Activated CD8-positive, alpha-beta memory T cell treated with anti-CD3 and anti-CD28 coated beads for 48 hours (primary cell): ENCODE results near the gene ADGRG6.

Experiments
- DNase-seq, 3 experiments: peaks; one replicate each; pipeline ENCODE4 v3.0.0-alpha.2; 2020; ENCODE audit warnings: low read depth in 2 of 3, low spot score in 2 of 3

Gene ADGRG6

GRCh38 chr6:142320366-142320765 lies 18.6 kb downstream of the ADGRG6 start:
- DNase-seq = no peak

DNA sequence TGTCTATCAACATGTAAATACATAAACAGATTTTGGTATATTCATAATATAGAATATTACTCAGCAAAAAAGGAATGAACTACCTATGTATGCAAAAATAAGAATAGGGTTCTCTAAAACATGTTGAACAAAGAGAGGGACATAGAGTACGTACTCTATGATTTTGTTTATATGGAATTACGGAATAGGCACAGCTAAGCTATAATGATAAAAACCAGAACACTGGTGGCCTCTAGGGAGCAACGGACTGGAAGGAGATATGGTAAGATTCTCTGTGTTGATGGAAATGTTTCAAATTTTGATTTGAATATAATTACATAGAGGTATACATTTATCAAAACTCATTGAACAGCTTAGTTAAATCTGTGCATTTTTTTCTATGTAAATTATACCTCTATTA lies 19.6 kb downstream of the ADGRG6 start:
- DNase-seq = no peak

DNA sequence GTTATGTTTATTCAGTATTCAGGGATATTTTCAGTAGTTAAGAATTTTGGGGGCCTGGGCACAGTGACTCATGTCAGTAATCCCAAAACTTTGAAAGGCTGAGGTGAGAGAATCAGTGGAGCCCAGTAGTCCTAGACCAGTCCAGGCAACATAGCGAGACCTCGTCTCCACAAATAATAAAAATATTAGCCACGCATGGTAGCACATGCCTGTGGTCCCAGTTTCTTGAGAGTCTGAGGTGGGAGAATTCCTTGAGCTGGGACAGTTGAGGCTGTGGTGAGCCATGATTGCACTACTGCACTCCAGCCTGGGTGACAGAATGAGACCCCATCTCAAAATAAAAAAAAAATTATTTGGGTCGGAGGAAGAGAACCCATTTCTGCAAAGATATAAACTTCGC lies 20.3 kb downstream of the ADGRG6 start:
- no peak for DNase-seq

GRCh38 chr6:142322504-142323198 lies 20.8 kb downstream of the ADGRG6 start:
- no peak for DNase-seq

DNA sequence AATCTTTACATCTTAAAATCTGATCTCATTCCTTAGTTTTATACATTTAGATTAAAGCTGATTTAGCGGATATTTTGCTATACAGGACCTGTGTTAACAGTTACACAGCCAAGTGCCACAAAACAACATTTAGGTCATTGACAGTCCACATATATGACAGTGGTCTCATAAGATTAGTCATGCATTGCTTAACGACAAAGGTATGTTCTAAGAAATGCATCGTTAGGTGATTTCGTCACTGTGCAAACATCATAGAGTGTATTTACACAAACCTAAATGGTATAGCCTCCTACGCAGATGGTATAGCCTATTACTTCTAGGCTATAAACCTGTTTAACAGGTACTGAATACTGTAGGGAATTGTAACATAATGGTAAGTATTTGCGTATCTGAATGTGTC lies 21.6 kb downstream of the ADGRG6 start:
- DNase-seq = no peak

DNA sequence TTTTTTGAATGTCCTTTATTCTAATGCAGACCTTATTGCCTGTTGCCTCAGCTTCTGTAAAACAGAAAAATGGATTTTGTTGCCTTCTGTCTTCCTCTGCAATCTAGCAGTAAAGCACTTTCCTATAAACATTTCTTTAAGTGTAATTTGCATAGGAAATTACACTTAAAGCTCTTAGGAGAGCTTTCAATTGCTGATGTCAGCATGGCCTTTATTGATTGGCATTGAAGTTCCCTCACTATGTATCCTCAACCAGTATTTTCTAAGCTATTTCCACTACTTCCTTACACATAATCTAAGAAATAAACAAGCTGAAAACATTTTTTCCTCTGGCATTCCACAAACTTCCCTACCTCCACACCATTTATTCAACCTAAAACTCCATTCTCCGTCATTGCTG lies 22.3 kb downstream of the ADGRG6 start:
- DNase-seq = no peak

DNA sequence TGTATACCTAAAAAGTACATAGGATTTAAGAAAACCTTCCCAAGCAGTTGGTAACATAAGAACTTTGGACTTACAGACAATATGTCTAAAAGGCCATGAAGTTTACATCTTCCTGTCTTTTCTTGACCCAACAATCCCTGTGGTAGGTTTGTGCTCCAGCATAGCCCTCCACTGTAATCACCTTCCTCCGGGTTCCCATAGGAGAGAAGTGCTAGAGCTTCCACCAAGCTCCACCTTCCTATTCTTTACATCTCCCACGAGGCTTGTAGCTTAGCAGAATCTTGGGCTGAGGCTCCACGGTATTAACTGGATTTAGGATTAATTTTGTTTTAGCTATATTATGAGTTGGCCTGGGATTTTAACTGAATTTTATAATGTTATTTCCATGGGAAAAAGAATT lies 23.3 kb downstream of the ADGRG6 start:
- no peak for DNase-seq

DNA sequence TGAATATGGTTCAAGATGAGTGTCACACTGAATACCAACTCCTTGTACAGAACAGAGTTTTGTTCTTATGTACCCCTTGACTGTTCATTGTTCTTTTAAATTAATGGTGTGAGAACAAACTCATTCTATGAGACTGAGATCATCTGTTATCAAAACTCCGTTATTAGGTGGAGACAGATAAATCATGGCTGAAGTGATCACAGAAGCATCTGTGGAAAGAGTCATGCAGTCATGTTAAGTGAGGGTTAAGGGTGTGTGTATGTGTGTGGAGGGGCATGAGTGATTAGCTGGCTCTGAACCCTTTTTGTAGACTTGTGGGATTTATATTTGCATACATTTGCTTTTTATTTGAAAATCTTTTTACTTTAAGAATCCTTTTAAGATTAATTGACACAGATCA lies 24.7 kb downstream of the ADGRG6 start:
- DNase-seq = no peak

DNA sequence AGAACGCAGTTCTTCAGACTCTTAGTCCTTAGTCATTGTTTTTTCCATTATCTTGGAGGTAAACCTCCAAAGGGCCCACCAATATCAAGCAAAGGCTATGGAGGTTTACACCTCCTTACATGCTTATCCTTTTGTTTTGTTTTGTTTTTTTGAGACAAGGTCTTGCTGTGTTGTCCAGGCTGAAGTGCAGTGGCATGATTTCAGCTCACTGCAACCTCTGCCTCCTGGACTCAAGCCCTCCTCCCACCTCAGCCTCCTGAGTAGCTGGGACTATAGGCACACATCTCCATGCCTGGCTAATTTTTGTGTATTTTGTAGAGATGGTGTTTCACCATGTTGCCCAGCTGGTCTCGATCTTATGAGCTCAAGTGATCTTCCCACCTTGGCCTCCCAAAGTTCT lies 26.3 kb downstream of the ADGRG6 start:
- DNase-seq = no peak

GRCh38 chr6:142329486-142330113 lies 27.8 kb downstream of the ADGRG6 start:
- DNase-seq = no peak

DNA sequence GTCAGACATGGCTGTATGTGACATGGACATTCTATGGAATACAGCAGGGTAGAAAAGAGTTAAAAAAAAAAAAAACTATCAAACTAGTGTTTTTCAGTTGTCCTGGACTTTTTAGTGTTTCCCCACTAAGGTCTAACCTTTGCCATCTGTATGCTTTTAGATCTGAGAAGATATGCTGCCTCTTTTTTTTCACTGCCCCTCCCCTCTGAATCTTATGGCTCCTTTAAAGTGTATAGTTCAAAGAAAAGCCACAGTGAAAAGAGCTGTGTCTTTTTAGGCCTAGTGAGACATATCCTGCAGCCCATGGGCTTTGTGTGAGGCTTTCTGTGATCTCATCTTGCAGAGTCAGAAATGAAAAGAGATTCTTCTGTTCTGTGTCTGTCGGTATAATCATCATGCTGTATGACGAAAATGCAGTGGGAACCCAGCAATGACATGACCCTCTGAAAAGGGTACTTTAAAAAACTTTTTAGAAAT lies 29.3 kb downstream of the ADGRG6 start:
- DNase-seq = no peak

GRCh38 chr6:142331601-142332000 lies 29.8 kb downstream of the ADGRG6 start:
- DNase-seq = no peak

DNA sequence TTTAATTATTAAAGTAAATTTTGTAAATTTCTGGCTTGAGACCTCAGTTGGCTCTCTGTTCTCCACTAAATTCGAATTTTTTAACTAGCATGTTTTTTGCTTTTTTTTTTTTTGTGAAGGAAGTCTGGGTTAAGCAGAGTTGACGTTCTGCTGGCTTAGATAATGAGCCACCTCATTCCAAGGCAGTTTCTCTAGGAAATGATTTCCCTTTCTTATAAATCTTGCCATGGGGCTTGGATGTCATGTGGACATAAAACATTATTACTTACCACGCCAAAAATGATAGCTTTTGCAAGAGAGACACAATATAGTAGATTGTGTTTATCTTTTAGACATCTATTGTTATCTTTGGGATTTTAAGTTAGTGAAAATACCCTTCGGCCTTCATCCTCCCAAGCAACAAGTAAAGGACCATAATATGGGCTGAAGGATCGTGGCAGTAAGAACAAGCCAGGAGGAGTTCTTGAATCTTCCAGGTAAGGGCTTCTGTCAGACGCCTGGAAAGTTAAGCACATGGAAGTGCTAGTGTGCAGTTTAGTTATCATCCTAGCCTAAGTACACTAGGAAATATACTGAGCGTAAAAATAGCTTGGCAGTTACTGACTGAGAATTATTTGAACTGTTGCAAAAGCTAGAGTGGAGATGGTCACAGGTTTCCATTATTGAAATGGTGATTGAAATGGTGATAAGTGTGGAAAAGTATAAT lies 30.7 kb downstream of the ADGRG6 start:
- DNase-seq = no peak

- DNase-seq = no peak
Measured at GRCh38 chr6:142333431-142333830, 31.6 kb downstream of the ADGRG6 start.

DNA sequence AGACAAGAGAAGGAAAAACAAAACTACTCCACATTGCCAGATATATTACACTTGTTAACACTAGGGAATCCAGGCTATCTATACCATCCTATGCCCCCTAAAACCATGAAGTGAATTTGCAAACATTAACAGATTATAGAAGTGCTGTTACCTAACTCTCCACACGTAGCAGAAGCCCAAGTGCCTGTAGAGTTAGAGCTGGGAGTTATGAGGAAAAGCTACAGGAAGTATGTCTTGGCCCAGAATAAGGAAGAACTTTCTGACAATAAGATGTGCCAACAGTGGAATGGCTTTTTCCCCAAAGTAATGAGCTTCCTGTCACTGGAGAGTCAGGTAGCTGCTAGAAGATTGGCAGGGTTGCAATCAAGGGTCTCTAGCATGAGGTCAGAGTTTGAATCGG lies 32.5 kb downstream of the ADGRG6 start:
- DNase-seq = no peak

DNA sequence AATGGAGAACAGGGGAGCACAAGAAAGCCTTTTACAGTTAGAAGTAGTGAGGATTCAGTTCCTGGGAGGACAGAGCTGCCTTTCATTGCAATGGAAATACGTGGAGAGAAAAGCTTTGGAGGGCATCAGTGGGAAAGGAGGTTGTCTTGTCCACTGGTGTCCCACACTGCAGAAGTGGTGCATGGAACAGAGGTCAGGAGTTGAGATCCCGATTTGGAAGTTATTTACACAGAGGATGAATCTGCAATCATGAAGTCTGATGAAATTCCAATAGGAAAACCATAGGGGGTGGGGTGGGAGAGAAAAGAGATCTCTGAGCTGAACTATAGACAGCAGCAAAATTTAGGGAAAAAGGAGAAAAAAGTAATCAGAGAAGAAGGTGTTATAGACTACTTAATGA lies 33.6 kb downstream of the ADGRG6 start:
- DNase-seq = no peak

GRCh38 chr6:142336183-142336582 lies 34.4 kb downstream of the ADGRG6 start:
- DNase-seq = no peak

DNA sequence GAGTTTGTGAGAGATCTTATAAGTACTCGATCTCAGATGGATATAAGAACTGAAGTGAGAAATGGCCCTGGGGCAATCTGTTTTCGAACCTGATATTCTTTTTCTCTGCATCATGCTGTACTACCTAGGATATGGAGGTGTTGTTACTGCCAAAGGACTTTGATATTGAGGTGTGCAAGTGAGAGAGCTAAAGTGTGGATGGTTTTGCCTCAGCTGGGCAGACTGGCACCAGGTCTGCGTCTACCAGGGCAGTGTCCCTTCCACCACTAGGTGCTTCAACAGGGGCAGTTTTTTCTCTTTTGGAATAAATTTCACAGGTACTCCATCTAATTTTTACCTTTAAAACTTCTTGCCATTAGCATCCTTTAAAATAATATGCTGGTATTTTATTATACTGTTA lies 35.0 kb downstream of the ADGRG6 start:
- DNase-seq = no peak

DNA sequence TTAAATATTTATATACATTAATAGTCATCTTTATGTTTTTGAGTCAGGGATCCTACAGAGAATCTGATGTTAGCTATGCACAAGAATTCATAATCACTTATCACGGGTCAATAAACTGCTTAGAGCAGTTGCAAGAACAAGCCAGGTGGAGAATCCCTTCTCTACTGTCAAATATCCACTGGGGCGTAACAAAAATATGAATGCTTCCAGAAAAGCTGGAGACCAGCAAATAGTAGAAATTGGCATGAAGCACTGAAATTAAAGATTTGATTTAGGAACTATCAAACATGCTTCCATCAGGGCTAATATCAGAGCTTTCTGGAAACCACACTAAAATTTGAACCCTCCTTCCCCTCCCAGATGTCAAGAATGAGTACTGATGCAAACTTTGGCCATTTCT lies 37.3 kb downstream of the ADGRG6 start:
- no peak for DNase-seq

GRCh38 chr6:142339968-142340658 lies 38.3 kb downstream of the ADGRG6 start:
- DNase-seq = no peak

- no peak for DNase-seq
Measured at GRCh38 chr6:142341855-142342330, 40.1 kb downstream of the ADGRG6 start.

- DNase-seq = no peak
Measured at GRCh38 chr6:142342986-142343385, 41.2 kb downstream of the ADGRG6 start.
